ENCODE results near the gene ABTB2.

DNA sequence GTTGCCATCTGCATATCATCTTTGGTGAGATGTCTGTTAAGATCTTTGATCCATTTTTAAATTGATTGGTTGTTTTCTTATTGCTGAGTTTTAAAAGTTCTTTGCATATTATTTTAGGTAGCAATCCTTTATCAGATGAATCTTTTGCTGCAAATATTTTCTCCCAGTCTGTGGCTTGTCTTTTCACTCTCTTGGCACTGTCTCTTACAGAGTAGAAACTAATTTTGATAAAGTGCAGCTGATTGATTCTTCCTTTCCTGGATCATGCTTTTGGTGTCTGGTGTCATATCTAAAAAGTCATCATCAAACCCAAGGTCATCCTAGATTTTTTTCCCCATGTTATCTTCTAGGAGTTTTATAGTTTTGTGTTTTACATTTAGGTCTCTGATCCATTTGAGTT is 139.7 kb downstream of the ABTB2 start:
- TF ChIP-seq, protein P1, sequence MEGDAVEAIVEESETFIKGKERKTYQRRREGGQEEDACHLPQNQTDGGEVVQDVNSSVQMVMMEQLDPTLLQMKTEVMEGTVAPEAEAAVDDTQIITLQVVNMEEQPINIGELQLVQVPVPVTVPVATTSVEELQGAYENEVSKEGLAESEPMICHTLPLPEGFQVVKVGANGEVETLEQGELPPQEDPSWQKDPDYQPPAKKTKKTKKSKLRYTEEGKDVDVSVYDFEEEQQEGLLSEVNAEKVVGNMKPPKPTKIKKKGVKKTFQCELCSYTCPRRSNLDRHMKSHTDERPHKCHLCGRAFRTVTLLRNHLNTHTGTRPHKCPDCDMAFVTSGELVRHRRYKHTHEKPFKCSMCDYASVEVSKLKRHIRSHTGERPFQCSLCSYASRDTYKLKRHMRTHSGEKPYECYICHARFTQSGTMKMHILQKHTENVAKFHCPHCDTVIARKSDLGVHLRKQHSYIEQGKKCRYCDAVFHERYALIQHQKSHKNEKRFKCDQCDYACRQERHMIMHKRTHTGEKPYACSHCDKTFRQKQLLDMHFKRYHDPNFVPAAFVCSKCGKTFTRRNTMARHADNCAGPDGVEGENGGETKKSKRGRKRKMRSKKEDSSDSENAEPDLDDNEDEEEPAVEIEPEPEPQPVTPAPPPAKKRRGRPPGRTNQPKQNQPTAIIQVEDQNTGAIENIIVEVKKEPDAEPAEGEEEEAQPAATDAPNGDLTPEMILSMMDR (conservative IDR thresholded peaks at IDR 0.05): no peak
- no peak for TF ChIP-seq ZFX (IDR thresholded peaks at IDR 0.05)
